Skeletal muscle satellite cell (primary cell): ENCODE data around the gene IL25.

Experiments
- H3K27me3 ChIP-seq: 2 replicates; pipeline ENCODE4 v1.7.0; 2013; ENCODE audit warnings: low read length; ENCODE audit not compliant: control insufficient read depth, insufficient read depth
- H3K36me3 ChIP-seq: 2 replicates; pipeline ENCODE4 v1.7.0; 2013; ENCODE audit warnings: mild to moderate bottlenecking, control low read depth, low read length; ENCODE audit not compliant: insufficient read depth
- H3K4me1 ChIP-seq: 2 replicates; pipeline ENCODE4 v1.7.0; 2013; ENCODE audit warnings: low read length; ENCODE audit not compliant: control insufficient read depth, insufficient read depth
- H3K4me2 ChIP-seq: 2 replicates; pipeline ENCODE4 v1.7.0; 2013; ENCODE audit warnings: mild to moderate bottlenecking, low read length
- H3K4me3 ChIP-seq: 2 replicates; pipeline ENCODE4 v1.7.0; 2013; ENCODE audit warnings: low read length
- H3K9ac ChIP-seq: 2 replicates; pipeline ENCODE4 v1.7.0; 2013; ENCODE audit warnings: mild to moderate bottlenecking, low read depth, low read length, moderate library complexity
- H3K9me3 ChIP-seq: replicated peaks from 2 replicates; pipeline ENCODE4 v1.7.0; 2013; ENCODE audit warnings: mild to moderate bottlenecking, control low read depth, low read length

The IL25 gene

DNA sequence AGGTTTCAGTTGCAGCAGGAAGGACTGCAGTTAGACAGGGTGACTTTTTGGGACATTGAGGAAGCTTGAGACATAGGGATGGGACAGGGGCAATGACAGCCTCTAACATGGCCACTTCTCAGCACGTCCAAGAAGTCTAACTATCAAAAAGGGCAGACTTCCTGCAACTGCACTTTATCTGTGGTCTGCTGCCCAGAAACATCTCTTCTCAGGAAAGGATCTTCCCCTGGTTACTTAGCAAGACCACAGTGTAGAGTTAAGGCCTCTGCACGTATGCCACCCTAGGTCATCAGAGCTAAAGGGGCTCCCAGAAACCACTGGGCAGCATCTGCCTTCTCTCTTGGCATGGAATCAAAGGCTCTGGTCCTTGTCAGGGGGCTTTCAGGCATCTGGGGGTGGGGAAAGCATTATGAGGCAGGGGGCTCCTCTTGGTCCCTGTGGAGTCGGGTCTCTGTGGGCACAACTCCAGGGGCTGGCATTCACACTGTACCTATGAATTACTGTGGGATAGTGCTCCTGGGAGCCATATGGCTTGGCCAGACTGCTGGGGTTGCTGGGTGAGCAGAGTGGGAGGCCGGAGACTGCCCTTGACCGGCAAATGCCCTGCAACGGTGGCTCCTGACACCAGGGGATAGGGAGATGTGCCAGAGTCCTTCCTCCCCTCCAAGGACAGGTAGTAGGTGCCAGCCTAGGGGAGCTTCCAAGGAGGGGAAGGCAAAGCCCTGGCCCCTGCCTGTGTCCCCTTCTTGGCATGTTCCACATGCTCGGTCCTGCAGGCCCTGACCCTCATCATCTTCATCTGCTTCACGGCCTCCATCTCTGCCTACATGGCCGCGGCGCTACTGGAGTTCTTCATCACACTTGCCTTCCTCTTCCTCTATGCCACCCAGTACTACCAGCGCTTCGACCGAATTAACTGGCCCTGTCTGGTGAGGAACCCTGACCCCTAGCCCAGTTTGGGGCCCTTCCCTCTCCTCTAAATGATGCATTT is 5.3 kb downstream of the IL25 start:
- no peaks in the 10 kb centered on the region for H3K4me1 ChIP-seq
- no peak overlapping the region for H3K4me3 ChIP-seq
- H3K4me2 ChIP-seq, result no peak overlapping the region
- H3K9ac ChIP-seq, result no peak overlapping the region
- no peaks in the 10 kb centered on the region for H3K36me3 ChIP-seq
- H3K9me3 ChIP-seq, result no peaks in the 10 kb centered on the region
- peaks cover 58% of the 10 kb centered on the region for H3K27me3 ChIP-seq

DNA sequence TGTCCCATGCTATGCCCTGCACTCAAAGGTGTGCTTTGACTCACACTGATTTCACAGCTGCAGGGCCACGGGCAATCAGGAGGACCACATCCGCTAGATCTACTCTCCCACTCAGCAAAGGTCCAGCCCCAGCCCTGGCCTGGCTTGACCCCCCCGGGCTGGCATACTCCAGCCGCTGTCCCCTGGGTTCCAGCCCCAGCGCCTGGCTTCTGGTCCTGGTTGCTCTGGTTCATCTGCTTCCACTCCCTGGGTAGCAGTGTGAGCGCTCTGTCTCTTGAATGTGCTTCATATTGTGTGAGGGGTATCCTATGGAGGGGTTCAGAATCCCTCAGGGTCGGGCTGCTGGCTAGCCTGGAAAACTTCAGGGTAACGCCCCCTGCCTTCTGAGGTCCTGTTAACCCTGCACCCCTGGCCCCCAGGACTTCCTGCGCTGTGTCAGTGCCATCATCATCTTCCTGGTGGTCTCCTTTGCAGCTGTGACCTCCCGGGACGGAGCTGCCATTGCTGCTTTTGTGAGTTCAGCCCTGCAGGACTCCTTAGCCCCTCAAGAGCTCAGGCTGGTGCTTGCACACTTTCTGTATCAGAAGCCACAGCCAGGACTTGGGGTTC is 6.1 kb downstream of the IL25 start:
- H3K9ac ChIP-seq, result no peak overlapping the region
- H3K4me1 ChIP-seq, result no peaks in the 10 kb centered on the region
- no peaks in the 10 kb centered on the region for H3K36me3 ChIP-seq
- peaks cover 58% of the 10 kb centered on the region for H3K27me3 ChIP-seq
- no peaks in the 10 kb centered on the region for H3K9me3 ChIP-seq
- no peak overlapping the region for H3K4me2 ChIP-seq
- H3K4me3 ChIP-seq, result no peak overlapping the region

GRCh38 chr14:23379366-23380196 is 7.0 kb downstream of the IL25 start:
- H3K9me3 ChIP-seq, result no peaks in the 10 kb centered on the region
- H3K4me3 ChIP-seq, result no peak overlapping the region
- H3K36me3 ChIP-seq, result no peaks in the 10 kb centered on the region
- no peak overlapping the region for H3K4me2 ChIP-seq
- H3K4me1 ChIP-seq, result no peaks in the 10 kb centered on the region
- peaks cover 58% of the 10 kb centered on the region for H3K27me3 ChIP-seq
- H3K9ac ChIP-seq, result no peak overlapping the region

DNA sequence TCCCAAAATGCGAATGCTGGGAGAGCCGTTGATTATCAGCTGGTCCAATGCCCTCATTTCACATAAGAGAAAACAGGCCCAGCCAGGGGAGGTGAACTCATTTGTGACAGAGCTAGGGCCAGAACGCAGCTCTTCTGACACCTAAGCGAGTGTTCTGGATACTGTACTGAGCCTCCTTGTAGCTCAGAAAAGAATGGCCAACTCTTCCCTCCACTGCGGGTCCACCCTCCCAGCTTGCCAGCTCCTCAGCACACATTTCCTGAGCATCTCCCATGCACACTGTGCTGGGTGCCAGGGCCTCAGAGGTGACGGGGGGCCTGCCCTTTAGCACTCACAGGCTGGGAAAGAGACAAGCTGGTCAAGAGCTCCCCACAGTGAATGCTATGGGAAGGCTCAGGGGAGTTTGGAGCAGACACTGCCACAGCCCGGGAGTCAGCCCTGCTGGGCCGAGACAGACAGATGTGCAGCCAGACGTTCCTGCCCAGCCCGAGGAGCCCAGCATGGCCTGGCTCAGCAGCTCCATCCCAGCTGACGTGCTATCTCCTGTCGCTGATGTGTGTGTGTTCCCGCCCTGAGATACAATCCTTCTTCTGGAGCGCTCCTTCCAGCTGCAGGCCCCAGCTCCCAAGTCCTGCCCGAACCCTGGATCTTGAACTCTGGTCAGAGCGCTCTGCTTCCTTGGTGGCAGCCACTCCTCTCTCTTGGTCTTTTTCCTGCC is 7.7 kb downstream of the IL25 start:
- no peak overlapping the region for H3K4me2 ChIP-seq
- no peak overlapping the region for H3K4me3 ChIP-seq
- H3K27me3 ChIP-seq, result peaks cover 58% of the 10 kb centered on the region
- H3K36me3 ChIP-seq, result no peaks in the 10 kb centered on the region
- no peak overlapping the region for H3K9ac ChIP-seq
- no peaks in the 10 kb centered on the region for H3K9me3 ChIP-seq
- H3K4me1 ChIP-seq, result no peaks in the 10 kb centered on the region

GRCh38 chr14:23380976-23381375 is 8.4 kb downstream of the IL25 start:
- H3K27me3 ChIP-seq, result peaks cover 58% of the 10 kb centered on the region
- no peak overlapping the region for H3K9ac ChIP-seq
- no peak overlapping the region for H3K4me3 ChIP-seq
- no peaks in the 10 kb centered on the region for H3K9me3 ChIP-seq
- H3K4me2 ChIP-seq, result no peak overlapping the region
- no peaks in the 10 kb centered on the region for H3K4me1 ChIP-seq
- no peaks in the 10 kb centered on the region for H3K36me3 ChIP-seq

DNA sequence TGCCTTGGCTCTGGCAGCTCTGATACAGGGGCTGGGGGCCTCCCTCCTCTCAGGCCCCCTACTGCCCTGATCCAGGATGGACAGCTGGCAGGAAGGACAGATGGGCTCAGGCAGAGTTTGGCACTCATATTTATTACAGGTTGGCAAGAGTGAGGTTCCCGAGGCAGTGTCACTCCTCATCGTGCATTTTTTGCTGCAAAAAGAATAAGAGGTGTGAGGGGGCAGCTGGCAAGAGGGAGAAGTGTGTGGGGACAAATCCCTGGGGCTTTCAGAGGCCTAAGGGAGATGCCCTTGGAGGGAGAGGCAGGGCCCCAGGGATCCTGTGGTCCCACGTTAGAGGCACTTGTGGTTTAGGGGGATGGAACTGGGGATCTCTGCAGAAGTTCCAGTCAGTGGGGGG is 9.3 kb downstream of the IL25 start:
- no peak overlapping the region for H3K4me2 ChIP-seq
- no peaks in the 10 kb centered on the region for H3K4me1 ChIP-seq
- H3K9ac ChIP-seq, result no peak overlapping the region
- no peak overlapping the region for H3K4me3 ChIP-seq
- H3K36me3 ChIP-seq, result no peaks in the 10 kb centered on the region
- H3K27me3 ChIP-seq, result peaks cover 53% of the 10 kb centered on the region
- no peaks in the 10 kb centered on the region for H3K9me3 ChIP-seq

GRCh38 chr14:23382276-23382675 is 9.7 kb downstream of the IL25 start:
- H3K9ac ChIP-seq, result no peak overlapping the region
- H3K27me3 ChIP-seq, result peaks cover 52% of the 10 kb centered on the region
- H3K36me3 ChIP-seq, result no peaks in the 10 kb centered on the region
- no peaks in the 10 kb centered on the region for H3K4me1 ChIP-seq
- no peaks in the 10 kb centered on the region for H3K9me3 ChIP-seq
- H3K4me3 ChIP-seq, result no peak overlapping the region
- no peak overlapping the region for H3K4me2 ChIP-seq

DNA sequence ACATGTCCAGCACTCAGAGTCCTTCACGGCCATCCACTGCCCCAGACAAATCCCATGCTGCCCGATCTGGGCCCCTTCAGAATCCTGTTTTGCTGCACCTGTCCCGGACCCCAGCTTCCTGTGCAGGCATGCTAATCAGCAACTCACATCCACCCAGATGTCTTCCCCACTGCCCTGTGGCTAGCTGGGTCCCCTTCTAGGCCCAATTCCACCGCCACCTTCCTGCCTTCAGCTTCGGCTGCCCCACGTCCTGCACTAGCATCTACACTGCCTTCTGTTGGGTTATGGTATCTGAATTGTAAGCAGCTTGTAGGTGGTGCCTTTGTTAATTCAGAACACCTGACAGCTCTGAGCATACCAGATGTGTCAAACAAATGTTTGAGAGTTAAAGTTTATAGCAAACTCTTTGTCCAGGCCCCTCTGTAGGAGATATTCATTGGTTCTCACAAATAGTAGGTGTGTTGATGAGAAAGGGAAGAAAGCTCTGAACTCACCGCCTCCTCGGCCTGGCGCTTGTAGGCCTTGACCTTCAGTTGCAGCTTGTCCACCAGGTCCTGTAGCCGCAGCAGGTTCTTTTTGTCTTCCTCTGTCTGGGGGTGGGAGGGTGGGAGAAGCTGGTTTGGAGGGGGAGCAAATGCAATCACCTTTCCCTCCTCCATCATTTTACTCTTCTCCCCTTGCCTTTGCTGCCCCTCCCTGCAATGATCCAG is 10.3 kb downstream of the IL25 start:
- H3K4me2 ChIP-seq, result no peak overlapping the region
- H3K27me3 ChIP-seq, result peaks cover 51% of the 10 kb centered on the region
- no peaks in the 10 kb centered on the region for H3K36me3 ChIP-seq
- H3K9ac ChIP-seq, result no peak overlapping the region
- H3K9me3 ChIP-seq, result no peaks in the 10 kb centered on the region
- no peak overlapping the region for H3K4me3 ChIP-seq
- H3K4me1 ChIP-seq, result no peaks in the 10 kb centered on the region

- Histone ChIP-seq H3K36me3 (no peaks in the 10 kb centered on the region), H3K27me3 (peaks cover 46% of the 10 kb centered on the region), H3K4me2 (no peak overlapping the region), H3K4me3 (no peak overlapping the region), H3K9me3 (no peaks in the 10 kb centered on the region), H3K4me1 (no peaks in the 10 kb centered on the region), H3K9ac (no peak overlapping the region)
Measured at GRCh38 chr14:23384364-23385080, 11.9 kb downstream of the IL25 start.

DNA sequence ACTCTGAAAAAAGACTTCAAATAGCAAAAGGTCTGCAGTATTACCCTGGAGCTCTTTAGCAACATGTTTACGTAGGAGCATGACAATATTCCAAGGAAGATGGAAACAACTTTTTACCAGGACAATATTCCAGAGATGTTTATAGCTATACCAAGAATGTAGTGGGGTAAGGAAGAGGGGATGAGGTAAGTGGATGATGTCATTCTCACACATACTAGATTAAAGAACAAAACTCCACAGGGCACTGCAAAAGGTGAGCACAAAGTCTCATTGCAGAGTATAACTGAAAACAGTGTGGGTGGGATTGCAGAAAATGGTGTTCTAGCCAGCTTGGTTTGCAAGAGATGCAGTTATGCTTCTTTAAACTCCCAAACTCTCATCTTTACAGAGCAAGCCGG is 12.6 kb downstream of the IL25 start:
- no peaks in the 10 kb centered on the region for H3K4me1 ChIP-seq
- H3K27me3 ChIP-seq, result peaks cover 41% of the 10 kb centered on the region
- no peak overlapping the region for H3K9ac ChIP-seq
- H3K9me3 ChIP-seq, result no peaks in the 10 kb centered on the region
- H3K36me3 ChIP-seq, result no peaks in the 10 kb centered on the region
- no peak overlapping the region for H3K4me2 ChIP-seq
- no peak overlapping the region for H3K4me3 ChIP-seq
